ENCODE results near the gene AHDC1.

AHDC1 gene

GRCh38 chr1:27527223-27527889, 76.6 kb downstream of the AHDC1 start:
- no peak for TF ChIP-seq CTCF (IDR thresholded peaks at IDR 0.05; ENCODE audit: extremely low read depth, missing control alignments)
- DNase-seq (ENCODE audit: low spot score): peak; percentile 84

DNA sequence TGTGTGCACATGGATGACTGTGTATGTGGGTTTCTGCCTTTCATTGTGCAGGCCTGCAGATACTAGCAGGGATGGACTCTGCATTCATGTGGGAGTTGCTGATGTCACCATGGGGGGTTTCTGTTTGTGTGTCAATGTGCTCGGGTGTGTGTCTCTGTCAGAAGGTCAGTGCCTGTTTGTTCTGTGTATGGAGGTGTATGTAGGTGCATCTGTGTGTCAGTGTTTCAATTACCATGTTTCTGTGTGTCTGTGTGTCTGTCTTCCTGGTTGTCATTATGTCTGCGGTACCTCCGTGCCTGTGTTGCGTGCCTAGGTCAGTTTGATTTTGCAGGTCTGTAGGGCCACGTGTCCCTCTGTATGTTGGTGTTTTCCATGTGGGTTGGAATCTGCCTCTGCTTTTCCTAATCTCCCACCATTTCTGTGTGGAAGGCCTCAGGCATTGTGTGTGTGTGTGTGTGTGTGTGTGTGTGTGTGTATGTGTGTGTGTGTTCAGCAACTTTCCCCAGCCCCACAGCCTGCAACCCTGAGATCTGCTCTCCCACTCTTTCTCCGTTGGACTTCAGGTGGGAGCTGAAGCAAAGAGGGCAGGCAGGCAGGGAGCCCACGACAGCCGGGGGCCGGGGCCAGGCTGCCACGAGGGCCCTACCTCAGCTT, 77.2 kb downstream of the AHDC1 start:
- peak; percentile 67 for DNase-seq (ENCODE audit: low spot score)
- TF ChIP-seq CTCF (IDR thresholded peaks at IDR 0.05; ENCODE audit: extremely low read depth, missing control alignments): no peak

- peak; percentile 89 for DNase-seq (ENCODE audit: low spot score)
- no peak for TF ChIP-seq CTCF (IDR thresholded peaks at IDR 0.05; ENCODE audit: extremely low read depth, missing control alignments)
Observed at GRCh38 chr1:27525296-27526272, 78.4 kb downstream of the AHDC1 start.

DNA sequence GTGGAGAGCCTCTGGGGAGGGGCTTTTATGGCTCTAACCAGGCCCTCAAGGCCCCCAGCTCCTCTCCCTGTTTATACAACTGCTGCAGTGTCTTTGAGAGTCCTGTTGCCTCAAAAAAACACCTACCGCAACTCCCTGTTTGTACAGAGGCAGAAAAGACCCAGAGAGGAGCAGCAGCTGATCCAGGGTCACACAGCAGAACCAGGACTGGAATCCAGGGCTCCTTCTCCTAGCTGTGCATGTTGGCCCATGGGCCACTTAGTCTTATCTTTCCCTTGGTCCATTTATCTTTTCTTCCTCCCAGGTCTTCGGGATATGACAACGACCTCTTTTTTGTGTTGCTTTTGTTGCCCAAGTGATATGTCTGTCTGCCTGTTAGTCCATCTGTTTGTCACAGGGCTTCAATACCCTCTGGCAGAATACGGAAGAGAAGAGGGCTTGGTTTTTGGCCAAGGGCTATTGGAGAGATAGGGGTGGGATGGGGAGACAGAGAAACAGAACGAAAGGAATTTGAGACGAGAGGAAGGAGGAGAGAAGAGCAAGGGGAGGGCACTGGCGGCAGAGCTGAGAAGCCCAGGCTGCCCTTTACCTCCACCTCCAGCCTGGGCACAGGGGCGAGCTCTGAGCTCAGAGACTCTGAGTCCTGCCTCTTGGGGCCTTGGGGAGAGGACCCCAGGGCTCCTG, 80.5 kb downstream of the AHDC1 start:
- no peak for TF ChIP-seq CTCF (IDR thresholded peaks at IDR 0.05; ENCODE audit: extremely low read depth, missing control alignments)
- no peak for DNase-seq (ENCODE audit: low spot score)

- no peak for TF ChIP-seq CTCF (IDR thresholded peaks at IDR 0.05; ENCODE audit: extremely low read depth, missing control alignments)
- DNase-seq (ENCODE audit: low spot score): no peak
Observed at GRCh38 chr1:27522432-27523336, 81.3 kb downstream of the AHDC1 start.

GRCh38 chr1:27521861-27522431, 82.0 kb downstream of the AHDC1 start:
- TF ChIP-seq CTCF (IDR thresholded peaks at IDR 0.05; ENCODE audit: extremely low read depth, missing control alignments): no peak

More at GRCh38 chr1:27521861-27522431, 82.0 kb downstream of the AHDC1 start:
- no peak for DNase-seq (ENCODE audit: low spot score)

Data from GM20000 (cell line).